ENCODE measurements around the gene ARHGAP31.

Gene ARHGAP31

GRCh38 chr3:119289404-119289770 is 4.8 kb upstream of the ARHGAP31 start:
- CTCF ChIA-PET = no interaction called here
- TF ChIP-seq CTCF (conservative IDR thresholded peaks at IDR 0.05; ENCODE audit: low read depth) = no peak
- DNase-seq (ENCODE audit: low spot score) = no peak
- H3K27ac ChIP-seq = no peak overlapping the region
- POLR2A ChIA-PET (ENCODE audit: low non-redundant PET) = no interaction called here

- POLR2A ChIA-PET (ENCODE audit: low non-redundant PET) = no interaction called here
- no peak for TF ChIP-seq CTCF (conservative IDR thresholded peaks at IDR 0.05; ENCODE audit: low read depth)
- CTCF ChIA-PET = no interaction called here
- DNase-seq (ENCODE audit: low spot score) = no peak
- H3K27ac ChIP-seq = no peak overlapping the region
Measured at GRCh38 chr3:119290613-119291012, 3.6 kb upstream of the ARHGAP31 start.

GRCh38 chr3:119291062-119291700 is 3.0 kb upstream of the ARHGAP31 start:
- DNase-seq (ENCODE audit: low spot score) = no peak
- POLR2A ChIA-PET (ENCODE audit: low non-redundant PET) = no interaction called here
- no peak for TF ChIP-seq CTCF (conservative IDR thresholded peaks at IDR 0.05; ENCODE audit: low read depth)
- CTCF ChIA-PET = no interaction called here
- no peak overlapping the region for H3K27ac ChIP-seq

- no peak overlapping the region for H3K27ac ChIP-seq
- ChIA-PET CTCF (no interaction called here), POLR2A (ENCODE audit: low non-redundant PET) (no interaction called here)
- DNase-seq (ENCODE audit: low spot score) = no peak
- no peak for TF ChIP-seq CTCF (conservative IDR thresholded peaks at IDR 0.05; ENCODE audit: low read depth)
Measured at GRCh38 chr3:119292666-119293065, 1.5 kb upstream of the ARHGAP31 start.

GRCh38 chr3:119293105-119293870 is 895 bp upstream of the ARHGAP31 start:
- no peak for TF ChIP-seq CTCF (conservative IDR thresholded peaks at IDR 0.05; ENCODE audit: low read depth)
- no peak for DNase-seq (ENCODE audit: low spot score)
- H3K27ac ChIP-seq = peak overlapping the region; percentile 33; the same call in 1 of the 2 replicates
- ChIA-PET CTCF (no interaction called here), POLR2A (ENCODE audit: low non-redundant PET) (interaction anchor here (0.7 kb wide), 1 partner anchor 32 kb away, joined by 3 read pairs; no protein-coding TSS in a partner anchor)

- H3K27ac ChIP-seq = peak overlapping the region; percentile 33; the same call in 1 of the 2 replicates
- no peak for TF ChIP-seq CTCF (conservative IDR thresholded peaks at IDR 0.05; ENCODE audit: low read depth)
- ChIA-PET POLR2A (ENCODE audit: low non-redundant PET) (interaction anchor here (0.7 kb wide), 1 partner anchor 24 kb away, joined by 3 read pairs; no protein-coding TSS in a partner anchor), CTCF (interaction anchor here (0.7 kb wide), 1 partner anchor 134 kb away, joined by 6 read pairs; no protein-coding TSS in a partner anchor)
- DNase-seq (ENCODE audit: low spot score) = peak; percentile 21
Measured at GRCh38 chr3:119294696-119295671, 801 bp downstream of the ARHGAP31 start.

All from RWPE1 (cell line).